Right renal pelvis (tissue), 4 donors: ENCODE results near the gene EYA3. TPM values are rescaled to one million over a fixed set of nuclear protein-coding genes. Genes with fewer than 3 reads are reported as not detected.

Experiments
- DNase-seq, 4 donors: peaks; one replicate each; pipeline ENCODE4 v3.0.0-alpha.2; 2013; ENCODE audit warnings: low read depth in 4 of 4, low spot score in 3 of 4, missing footprints in 1 of 4
- polyA plus RNA-seq, 4 donors: library from polyadenylated mRNA; unstranded; fragments of 120-200 nt; gene quantifications; one replicate each; pipeline ENCODE4 v1.2.1, GENCODE V29; 2013; ENCODE audit not compliant: insufficient read length in 4 of 4

EYA3 gene
- polyA plus RNA-seq, 4 donors = 46.6 to 57.0 (median 55.1) TPM

GRCh38 chr1:28113242-28113572 is 24.8 kb upstream of the EYA3 start:
- DNase-seq = no peak

DNA sequence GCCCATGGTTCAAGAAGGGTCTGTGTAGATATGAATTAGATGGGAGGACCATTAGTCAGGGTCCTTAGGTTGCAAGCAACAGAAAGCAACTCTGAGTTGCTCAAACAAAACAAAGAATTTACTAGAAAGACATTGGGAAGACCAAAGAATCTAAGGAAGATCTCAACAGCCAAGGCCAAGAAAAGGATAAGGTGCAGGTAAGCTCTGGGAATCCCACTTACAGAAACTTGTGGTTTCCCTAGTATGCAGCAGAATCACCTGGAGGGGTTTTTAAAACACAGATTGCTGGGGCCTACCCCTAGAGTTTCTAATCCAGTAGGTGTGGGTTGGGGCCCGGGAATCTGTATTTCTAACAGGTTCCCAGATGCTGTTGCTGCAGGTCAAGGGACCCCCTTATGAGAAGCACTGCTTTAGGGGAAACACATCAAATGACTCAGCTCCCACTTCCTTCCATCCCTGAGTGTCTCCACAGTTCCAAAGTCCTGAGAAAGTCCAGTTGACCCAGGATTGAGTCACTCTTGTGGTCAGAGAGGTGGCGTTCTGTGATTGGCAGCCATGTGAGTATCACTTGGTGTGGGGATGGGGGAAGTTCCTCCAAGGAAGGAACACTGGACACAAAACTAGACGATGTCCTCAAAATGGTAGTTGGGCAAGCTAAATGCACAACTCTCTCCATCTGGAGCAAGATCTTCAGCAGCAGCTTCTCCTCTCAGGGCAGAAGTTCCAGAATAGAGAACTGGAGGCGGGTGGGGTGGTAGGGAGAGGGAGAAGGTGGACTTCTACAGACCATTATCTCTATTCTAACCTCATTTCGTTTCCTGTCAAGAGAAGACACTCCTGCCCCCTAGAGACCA is 24.2 kb upstream of the EYA3 start:
- DNase-seq = no peak

DNA sequence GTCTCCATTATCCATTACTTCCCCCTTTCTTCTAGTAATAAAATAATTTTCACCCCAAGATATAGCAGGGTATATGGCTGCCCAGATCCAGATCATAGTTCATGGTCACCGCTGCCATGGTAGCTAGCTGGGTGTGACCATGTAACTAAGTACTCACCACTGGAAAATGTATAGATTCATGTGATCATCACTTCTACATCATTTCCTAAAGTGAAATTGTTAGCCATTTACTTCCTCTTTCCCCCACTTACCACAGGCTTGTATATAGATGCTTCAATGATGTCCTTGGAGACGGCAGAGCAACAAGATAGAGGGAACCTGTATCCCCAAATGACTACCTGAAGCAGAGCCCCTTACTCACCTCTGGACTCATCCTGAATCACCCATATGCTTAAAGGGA is 22.7 kb upstream of the EYA3 start:
- no peak for DNase-seq

DNA sequence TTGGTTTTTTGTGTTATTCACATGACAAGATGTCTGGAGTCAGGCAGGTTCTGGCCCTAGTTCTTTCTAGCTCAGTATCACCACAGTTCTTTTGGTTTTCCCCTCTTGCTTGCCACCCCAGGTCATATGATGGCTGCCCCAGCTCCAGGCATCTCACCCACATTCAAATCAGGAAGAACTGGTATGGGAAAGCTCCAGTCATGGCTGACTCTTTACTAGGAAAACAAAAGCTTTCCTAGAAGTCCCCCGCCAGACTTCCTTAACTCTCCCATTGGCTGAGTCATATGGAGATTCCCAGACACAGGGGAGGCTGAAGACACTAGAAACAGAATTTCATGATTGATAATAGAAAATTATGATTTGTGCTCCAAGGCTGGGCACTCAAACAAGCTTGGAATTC is 22.1 kb upstream of the EYA3 start:
- DNase-seq = no peak

- DNase-seq = no peak
Measured at GRCh38 chr1:28109639-28110038, 21.2 kb upstream of the EYA3 start.

DNA sequence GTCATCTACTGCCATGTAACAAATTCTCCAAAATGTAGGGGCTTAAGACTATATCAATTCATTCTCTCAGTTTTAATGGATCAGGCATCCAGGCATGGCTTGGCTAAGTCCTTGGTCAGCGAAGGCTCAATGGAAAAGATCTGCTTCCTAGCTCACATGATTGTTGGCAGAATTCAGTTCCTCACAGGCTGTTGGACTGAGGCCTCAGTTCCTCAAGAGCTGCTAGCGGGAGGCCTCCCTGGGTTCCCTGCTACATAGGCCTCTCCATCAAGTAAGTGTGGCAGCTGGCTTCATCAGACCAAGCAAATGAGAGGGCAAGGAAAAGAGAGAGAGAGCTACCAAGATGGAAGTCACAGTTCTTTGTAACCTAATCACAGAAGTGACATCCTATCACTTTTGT is 19.6 kb upstream of the EYA3 start:
- no peak for DNase-seq

DNA sequence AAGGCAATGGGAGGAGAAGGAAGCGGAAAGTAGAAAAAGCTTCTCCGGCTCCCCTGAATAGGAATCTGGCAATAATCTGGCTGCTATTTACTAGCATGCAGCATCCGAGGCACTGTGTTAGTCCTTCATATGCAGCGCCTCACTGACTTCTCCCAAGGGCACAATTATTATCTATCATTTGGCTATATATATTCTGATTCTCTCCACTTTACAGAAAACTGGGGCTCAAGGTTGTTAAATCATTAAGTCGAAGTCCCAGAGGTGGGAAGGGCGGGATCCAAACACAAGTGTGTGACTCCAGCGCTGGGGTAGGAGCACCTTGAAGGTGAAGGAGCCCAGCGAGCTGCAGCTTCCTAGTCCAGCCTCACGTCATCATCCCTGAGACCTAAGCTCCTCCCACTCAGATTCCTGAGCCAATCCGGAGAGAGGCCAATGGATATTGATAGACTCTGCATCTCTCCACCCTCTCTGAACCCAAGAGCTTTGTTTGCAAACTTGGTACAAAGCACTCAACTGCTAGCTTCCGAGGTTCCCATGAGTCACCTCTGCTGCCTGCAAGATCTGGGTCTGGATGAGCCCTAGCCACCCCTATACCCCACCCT is 16.6 kb upstream of the EYA3 start:
- DNase-seq = peak in 1 of 4 donors; percentile 22

GRCh38 chr1:28102189-28102588 is 13.8 kb upstream of the EYA3 start:
- DNase-seq = no peak

- DNase-seq = no peak
Measured at GRCh38 chr1:28099050-28099769, 10.8 kb upstream of the EYA3 start.

- no peak for DNase-seq
Measured at GRCh38 chr1:28097100-28097472, 8.7 kb upstream of the EYA3 start.

DNA sequence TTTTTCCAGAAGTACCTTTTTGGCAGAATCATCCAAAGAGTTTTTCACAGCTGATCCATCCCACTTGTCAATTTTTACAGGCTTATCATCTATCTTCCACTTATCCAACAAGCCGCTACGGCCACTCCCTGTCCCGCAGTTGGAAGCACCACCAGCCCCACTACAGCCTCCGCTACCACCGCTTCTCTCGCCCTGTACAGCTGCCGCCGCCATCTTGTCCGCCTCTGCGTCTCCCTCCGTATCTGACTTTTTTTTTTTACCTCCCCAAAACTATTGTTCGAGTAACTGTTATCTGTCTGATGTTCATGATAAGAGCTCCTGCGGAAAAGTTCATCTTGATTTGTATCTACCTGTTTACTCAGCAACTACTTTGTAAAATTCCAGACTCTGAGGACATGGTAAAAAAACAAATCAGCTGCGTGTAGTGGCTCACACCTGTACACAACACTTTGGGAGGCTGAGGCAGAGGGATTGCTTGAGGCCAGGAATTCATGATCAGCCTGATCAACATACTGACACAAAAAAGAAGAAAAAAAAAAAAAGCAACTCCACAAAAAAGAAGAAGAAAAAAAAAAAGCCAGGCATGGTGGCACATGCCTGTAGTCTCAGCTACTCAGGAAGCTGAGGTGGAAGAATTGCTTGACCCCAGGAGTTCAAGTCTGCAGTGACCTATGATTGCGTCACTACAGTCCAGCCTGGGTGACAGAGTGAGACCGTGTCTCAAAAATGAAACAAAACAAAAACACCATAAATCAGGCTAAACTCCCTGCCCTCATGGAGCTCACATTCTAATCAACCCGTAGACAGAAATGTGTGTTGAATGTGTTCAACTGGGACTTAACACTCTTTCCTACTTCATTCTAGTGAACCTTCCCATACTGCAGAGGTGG is 8.0 kb upstream of the EYA3 start:
- DNase-seq = no peak

DNA sequence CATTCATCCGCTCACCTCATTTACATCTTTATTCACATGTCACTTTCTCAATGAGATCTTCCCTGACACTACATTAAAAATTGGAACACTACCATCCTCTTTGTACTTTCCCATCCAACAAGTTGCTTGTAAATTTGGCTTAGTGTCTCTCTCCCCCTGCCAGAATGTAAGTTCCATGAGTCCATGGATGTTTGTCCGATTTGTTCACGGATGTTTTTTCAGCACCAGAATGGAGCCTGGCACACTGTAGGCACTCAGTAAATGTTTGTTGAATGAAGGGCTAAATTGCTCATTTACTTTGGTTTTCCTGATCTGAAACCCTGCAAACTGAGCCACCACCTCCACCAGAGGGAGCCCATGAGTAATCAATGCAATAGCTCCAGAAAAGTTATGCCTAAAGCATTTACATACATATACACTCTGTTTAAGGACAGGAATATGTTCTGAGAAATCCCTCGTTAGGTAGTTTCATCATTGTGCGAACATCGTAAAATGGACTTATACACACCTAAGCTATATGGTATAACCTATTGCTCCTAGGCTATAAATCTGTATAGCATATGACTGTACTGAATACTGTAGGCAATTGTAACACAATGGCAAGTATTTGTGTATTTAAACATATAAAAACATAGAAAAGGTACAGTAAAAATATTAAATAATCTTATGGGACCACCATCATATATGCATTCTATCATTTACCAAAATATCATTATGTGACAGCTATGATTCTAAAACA is 2.8 kb upstream of the EYA3 start:
- no peak for DNase-seq

DNA sequence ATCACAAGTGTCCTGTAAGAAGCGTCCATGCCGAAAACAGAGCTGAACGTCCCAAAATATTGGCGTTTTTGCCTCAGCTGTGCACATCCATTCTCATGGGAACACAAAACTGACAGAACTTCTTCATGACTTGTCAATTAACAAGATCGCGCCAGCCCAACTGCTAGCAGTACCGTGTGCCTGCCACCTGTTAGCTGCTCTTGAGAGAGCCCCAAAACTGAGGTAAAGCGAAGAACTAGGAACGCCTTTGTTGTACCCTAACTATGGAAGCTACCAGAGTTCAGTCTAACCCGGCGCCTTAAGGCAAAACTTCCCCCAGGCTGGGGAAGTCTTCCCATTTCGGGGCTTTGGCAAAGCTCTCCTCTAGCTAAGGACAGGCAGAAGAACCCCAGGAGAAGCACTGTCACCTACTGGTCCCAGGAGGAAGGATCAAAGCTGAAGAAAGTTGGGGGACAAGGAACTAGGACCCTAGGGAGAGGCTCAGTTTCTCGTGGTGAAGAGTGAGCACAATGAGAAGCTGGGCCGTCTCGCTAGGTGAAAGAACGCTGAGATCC is 719 bp downstream of the EYA3 start:
- DNase-seq = no peak

DNA sequence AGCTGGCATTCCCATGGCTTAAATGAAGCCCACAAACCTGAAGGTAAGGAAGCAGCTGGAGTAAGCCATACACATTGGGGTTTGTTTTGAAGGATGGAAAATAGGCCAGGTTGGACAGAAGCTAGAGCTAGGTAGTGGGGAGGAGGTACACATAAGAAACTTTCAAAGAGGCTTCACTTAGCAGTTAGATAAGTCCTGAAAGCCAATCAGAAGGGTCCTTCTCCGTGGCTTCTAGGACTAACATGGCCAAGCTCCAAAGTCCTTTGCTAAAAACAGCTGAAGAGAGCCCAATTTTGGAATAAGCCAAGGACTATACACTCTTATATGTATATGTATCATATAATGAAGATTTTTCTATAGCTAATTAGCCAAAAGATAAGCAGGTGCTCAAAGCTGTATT is 1.8 kb downstream of the EYA3 start:
- no peak for DNase-seq

- no peak for DNase-seq
Measured at GRCh38 chr1:28085129-28085528, 3.3 kb downstream of the EYA3 start.

GRCh38 chr1:28083876-28084275 is 4.5 kb downstream of the EYA3 start:
- DNase-seq = no peak

- DNase-seq = no peak
Measured at GRCh38 chr1:28078680-28079626, 9.5 kb downstream of the EYA3 start.

- DNase-seq = no peak
Measured at GRCh38 chr1:28078262-28078661, 10.1 kb downstream of the EYA3 start.
